IMR-90 (cell line): ENCODE measurements around the gene LRPAP1. TPM values are rescaled to one million over a fixed set of nuclear protein-coding genes. Genes with fewer than 3 reads are reported as not detected.

Experiments used
- ATAC-seq: fragments of 200-7000 bp; cut with Tn5 transposase; 2 replicates; pipeline ENCODE4 v1.9.1; 2020; ENCODE audit warnings: low read depth, mild to moderate bottlenecking, moderate library complexity
- BruUV-seq: library from RNA; stranded (reverse); fragments of 400-500 nt; replicated peaks from 2 replicates; lab custom pipeline; 2021; lab: Mats Ljungman, UMichigan
- CTCF ChIA-PET: fragments of 300-600 bp; formaldehyde crosslinking; extraction: SDS; loops from one replicate; lab custom pipeline; 2021; ENCODE audit warnings: antibody characterized with exemption; lab: Yijun Ruan, JAX
- POLR2A ChIA-PET: fragments of 300-600 bp; sonication (Branson Sonifier 250); formaldehyde crosslinking; loops from one replicate; lab custom pipeline; 2022; ENCODE audit warnings: antibody characterized with exemption; ENCODE audit not compliant: unreplicated experiment; lab: Charles Lee
- DNase-seq: peaks from one replicate; pipeline ENCODE4 v3.0.0; 2013
- H2AFZ ChIP-seq: replicated peaks from 2 replicates; pipeline ENCODE3; 2013; ENCODE audit warnings: low read length, mild to moderate bottlenecking; ENCODE audit not compliant: poor library complexity
- H2AK5ac ChIP-seq: 2 replicates; pipeline ENCODE4 v1.6.1; 2013; ENCODE audit warnings: low read depth, low read length, inconsistent platforms
- H2AK9ac ChIP-seq: replicated peaks from 2 replicates; pipeline ENCODE3; 2013; ENCODE audit warnings: mild to moderate bottlenecking, low read depth, low read length, moderate library complexity; ENCODE audit not compliant: poor library complexity
- H2BK120ac ChIP-seq: 2 replicates; pipeline ENCODE4 v1.6.1; 2013; ENCODE audit warnings: low read depth, low read length, inconsistent platforms
- H2BK15ac ChIP-seq: 3 replicates; pipeline ENCODE4 v1.6.1; 2013; ENCODE audit warnings: low read depth, low read length, inconsistent platforms
- H2BK20ac ChIP-seq: 2 replicates; pipeline ENCODE4 v1.6.1; 2013; ENCODE audit warnings: low read depth, mild to moderate bottlenecking, inconsistent platforms, low read length, moderate library complexity
- H2BK5ac ChIP-seq: 2 replicates; pipeline ENCODE4 v1.6.1; 2013; ENCODE audit warnings: mild to moderate bottlenecking, low read depth, low read length, inconsistent platforms; ENCODE audit not compliant: poor library complexity, severe bottlenecking
- H3K14ac ChIP-seq: replicated peaks from 2 replicates; pipeline ENCODE4 v1.6.1; 2013; ENCODE audit warnings: low read depth, low read length, inconsistent platforms
- H3K18ac ChIP-seq: 2 replicates; pipeline ENCODE4 v1.6.1; 2013; ENCODE audit warnings: low read depth, low read length, control low read depth
- H3K23ac ChIP-seq: 2 replicates; pipeline ENCODE4 v1.6.1; 2013; ENCODE audit warnings: low read depth, low read length, inconsistent platforms
- H3K27ac ChIP-seq: 2 replicates; pipeline ENCODE4 v1.5.1; 2013; ENCODE audit warnings: mild to moderate bottlenecking, control low read depth, low read length; ENCODE audit not compliant: insufficient read depth
- H3K27me3 ChIP-seq: 2 replicates; pipeline ENCODE4 v1.6.1; 2013; ENCODE audit warnings: low read length; ENCODE audit not compliant: control insufficient read depth, insufficient read depth
- H3K36me3 ChIP-seq: 2 replicates; pipeline ENCODE4 v1.6.1; 2013; ENCODE audit warnings: low read length, mixed read lengths; ENCODE audit not compliant: control insufficient read depth, insufficient read depth
- H3K4ac ChIP-seq: 2 replicates; pipeline ENCODE4 v1.6.1; 2013; ENCODE audit warnings: low read depth, low read length, inconsistent platforms
- H3K4me1 ChIP-seq: 2 replicates; pipeline ENCODE4 v1.6.1; 2013; ENCODE audit warnings: low read length, mixed read lengths; ENCODE audit not compliant: control insufficient read depth, insufficient read depth
- H3K4me2 ChIP-seq: 2 replicates; pipeline ENCODE4 v1.6.1; 2013; ENCODE audit warnings: low read depth, mild to moderate bottlenecking, control low read depth, low read length, moderate library complexity
- H3K4me3 ChIP-seq: 2 replicates; pipeline ENCODE4 v1.5.1; 2013; ENCODE audit warnings: low read depth, mild to moderate bottlenecking, control low read depth, low read length, moderate library complexity; ENCODE audit not compliant: insufficient read depth
- H3K56ac ChIP-seq: 2 replicates; pipeline ENCODE4 v1.6.1; 2013; ENCODE audit warnings: low read length, inconsistent platforms; ENCODE audit not compliant: insufficient read depth; ENCODE audit errors: extremely low read depth
- H3K79me1 ChIP-seq, 2 experiments: 2 replicates each; pipeline ENCODE4 v1.6.1; 2013; ENCODE audit warnings: low read length in 2 of 2, inconsistent platforms in 1 of 2, low read depth in 1 of 2
- H3K9ac ChIP-seq: 2 replicates; pipeline ENCODE4 v1.6.1; 2013; ENCODE audit warnings: low read depth, low read length, control low read depth
- H3K9me1 ChIP-seq: 2 replicates; pipeline ENCODE4 v1.6.1; 2013; ENCODE audit warnings: low read length, inconsistent platforms; ENCODE audit not compliant: insufficient read depth
- H3K9me3 ChIP-seq: 2 replicates; pipeline ENCODE4 v1.6.1; 2013; ENCODE audit warnings: low read length; ENCODE audit not compliant: control insufficient read depth, insufficient read depth
- H4K20me1 ChIP-seq: 2 replicates; pipeline ENCODE4 v1.6.1; 2013; ENCODE audit warnings: low read length, inconsistent platforms; ENCODE audit not compliant: insufficient read depth
- H4K5ac ChIP-seq: 2 replicates; pipeline ENCODE4 v1.6.1; 2013; ENCODE audit warnings: mild to moderate bottlenecking, low read depth, low read length, control low read depth
- H4K8ac ChIP-seq, 2 experiments: 2 replicates each; pipeline ENCODE4 v1.6.1; 2013; ENCODE audit warnings: low read depth in 2 of 2, low read length in 2 of 2, control low read depth in 1 of 2, inconsistent platforms in 1 of 2
- H4K91ac ChIP-seq: 2 replicates; pipeline ENCODE4 v1.6.1; 2013; ENCODE audit warnings: low read depth, low read length, inconsistent platforms; ENCODE audit not compliant: insufficient read depth
- CEBPB ChIP-seq: IDR thresholded peaks from 2 replicates; pipeline ENCODE4 v1.6.1; 2012; ENCODE audit warnings: low read depth, low read length, improper control_type of control experiment
- CHD1 ChIP-seq: IDR thresholded peaks from 2 replicates; pipeline ENCODE4 v1.6.1; 2012; ENCODE audit warnings: low read depth, low read length, improper control_type of control experiment
- FOS ChIP-seq: fragments of 150-350 bp; IDR thresholded peaks from 2 replicates; pipeline ENCODE4 v1.6.1; 2016; ENCODE audit warnings: low read depth, low read length
- MAZ ChIP-seq: IDR thresholded peaks from 2 replicates; pipeline ENCODE4 v1.6.1; 2012; ENCODE audit warnings: low read depth, mild to moderate bottlenecking, low read length, improper control_type of control experiment, moderate library complexity, borderline replicate concordance
- MXI1 ChIP-seq: IDR thresholded peaks from 2 replicates; pipeline ENCODE4 v1.6.1; 2012; ENCODE audit warnings: low read depth, mild to moderate bottlenecking, low read length, moderate library complexity, borderline replicate concordance
- POLR2A ChIP-seq: IDR thresholded peaks from 2 replicates; pipeline ENCODE4 v1.6.1; 2012; ENCODE audit warnings: mild to moderate bottlenecking, low read depth, low read length
- RCOR1 ChIP-seq: IDR thresholded peaks from 2 replicates; pipeline ENCODE4 v1.6.1; 2012; ENCODE audit warnings: mild to moderate bottlenecking, low read length, improper control_type of control experiment; ENCODE audit not compliant: insufficient replicate concordance
- RFX5 ChIP-seq: IDR thresholded peaks from 2 replicates; pipeline ENCODE4 v1.8.0; 2012; ENCODE audit warnings: low read depth, mild to moderate bottlenecking, low read length, moderate library complexity
- WGBS, 2 experiments: methylation state at CpG; one replicate each; pipeline versions ENCODE4 v1.1.5 to v1.1.7; 2013; ENCODE audit warnings: missing lambda C conversion rate in 2 of 2; ENCODE audit not compliant: insufficient read length in 1 of 2; ENCODE audit errors: extremely low coverage in 2 of 2; 5-methylcytosine and 5-hydroxymethylcytosine counted together
- dilution Hi-C: fragments of 300-500 bp; cut with HindIII; formaldehyde crosslinking; loops from one replicate; pipeline ENCODE4 v1.14.3; 2018; ENCODE audit warnings: low sequenced_read_pairs; ENCODE audit not compliant: unreplicated experiment
- in situ Hi-C: fragments of 300-500 bp; cut with MboI; formaldehyde crosslinking; loops from 3 replicates; pipeline ENCODE4 v1.14.3; 2019; ENCODE audit warnings: low sequenced_read_pairs, inconsistent platforms, mixed read lengths
- intact Hi-C: fragments of 100-400 bp; cut with micrococcal nuclease; formaldehyde crosslinking; loops from 2 replicates; pipeline ENCODE4 v1.10.0; 2022
- polyA plus RNA-seq, 3 experiments: library from polyadenylated mRNA; depleted of rRNA; stranded (reverse); fragments of >200 nt; gene quantifications; 2 replicates each; pipeline ENCODE4 v1.2.3, GENCODE V29; 2012; ENCODE audit warnings: low replicate concordance in 1 of 3
- total RNA-seq: library from RNA; depleted of rRNA; stranded (reverse); fragments of >200 nt; gene quantifications from 2 replicates; pipeline ENCODE4 v1.2.3, GENCODE V29; 2012
- TF ChIP-seq, protein P1 (sequence below): fragments of 150-350 bp; IDR thresholded peaks from 2 replicates; pipeline ENCODE4 v1.6.1; 2017; ENCODE audit warnings: mild to moderate bottlenecking, antibody characterized with exemption, low read length, low read depth
- TF ChIP-seq, protein P2 (sequence below): conservative IDR thresholded peaks from 2 replicates; pipeline ENCODE4 v1.5.1; 2012; ENCODE audit warnings: mild to moderate bottlenecking, low read depth, low read length, improper control_type of control experiment

Gene LRPAP1
- total and polyA plus RNA-seq, 2 of the 4 experiments (the other 2 are of a cell fraction): 135 to 175 TPM

DNA sequence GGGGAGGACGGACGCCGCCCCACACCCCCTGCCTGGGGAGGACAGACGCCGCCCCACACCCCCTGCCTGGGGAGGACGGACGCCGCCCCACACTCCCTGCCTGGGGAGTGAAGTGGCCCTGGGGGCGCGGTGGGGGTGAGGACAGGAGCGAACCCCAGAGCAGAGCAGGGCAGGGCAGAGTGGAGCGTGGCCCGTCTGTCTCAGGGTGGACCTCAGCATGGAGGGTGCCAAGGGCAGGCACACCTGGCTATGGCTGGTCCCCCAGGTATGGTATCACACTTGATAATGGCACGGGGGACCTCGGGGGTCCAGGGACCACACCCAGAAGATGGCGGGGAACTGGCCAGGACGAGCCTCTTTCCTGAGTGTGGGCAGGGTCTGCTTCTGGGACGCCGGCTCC lies 9.6 kb downstream of the LRPAP1 start:
- no peak overlapping the region for H2BK15ac ChIP-seq
- H2AFZ ChIP-seq: no peak overlapping the region
- H4K8ac ChIP-seq: no peak overlapping the region
- WGBS, 2 experiments: 92% methylated on average over 11 of the region's 19 CpGs; no CpG with 5 or more reads in 1 of the 2 experiments
- peaks cover 25% of the 10 kb centered on the region for H4K20me1 ChIP-seq
- intact Hi-C loops: no loop called here
- H4K91ac ChIP-seq: no peak overlapping the region
- no peak overlapping the region for H3K18ac ChIP-seq
- DNase-seq (no peak), ATAC-seq (no peak)
- H3K27me3 ChIP-seq: no peaks in the 10 kb centered on the region
- H3K27ac ChIP-seq: no peak overlapping the region
- no peak overlapping the region for H3K4me2 ChIP-seq
- H2BK120ac ChIP-seq: no peak overlapping the region
- no peak overlapping the region for H4K5ac ChIP-seq
- no peak overlapping the region for H3K56ac ChIP-seq
- no peaks in the 10 kb centered on the region for H3K9me1 ChIP-seq
- H3K9me3 ChIP-seq: no peaks in the 10 kb centered on the region
- BruUV-seq: no TSS peak
- H2AK9ac ChIP-seq: no peak overlapping the region
- dilution Hi-C loops: no loop called here
- H3K14ac ChIP-seq: no peak overlapping the region
- H3K9ac ChIP-seq: no peak overlapping the region
- TF ChIP-seq, protein P1, sequence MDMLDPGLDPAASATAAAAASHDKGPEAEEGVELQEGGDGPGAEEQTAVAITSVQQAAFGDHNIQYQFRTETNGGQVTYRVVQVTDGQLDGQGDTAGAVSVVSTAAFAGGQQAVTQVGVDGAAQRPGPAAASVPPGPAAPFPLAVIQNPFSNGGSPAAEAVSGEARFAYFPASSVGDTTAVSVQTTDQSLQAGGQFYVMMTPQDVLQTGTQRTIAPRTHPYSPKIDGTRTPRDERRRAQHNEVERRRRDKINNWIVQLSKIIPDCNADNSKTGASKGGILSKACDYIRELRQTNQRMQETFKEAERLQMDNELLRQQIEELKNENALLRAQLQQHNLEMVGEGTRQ: no peak
- TF ChIP-seq, protein P2, sequence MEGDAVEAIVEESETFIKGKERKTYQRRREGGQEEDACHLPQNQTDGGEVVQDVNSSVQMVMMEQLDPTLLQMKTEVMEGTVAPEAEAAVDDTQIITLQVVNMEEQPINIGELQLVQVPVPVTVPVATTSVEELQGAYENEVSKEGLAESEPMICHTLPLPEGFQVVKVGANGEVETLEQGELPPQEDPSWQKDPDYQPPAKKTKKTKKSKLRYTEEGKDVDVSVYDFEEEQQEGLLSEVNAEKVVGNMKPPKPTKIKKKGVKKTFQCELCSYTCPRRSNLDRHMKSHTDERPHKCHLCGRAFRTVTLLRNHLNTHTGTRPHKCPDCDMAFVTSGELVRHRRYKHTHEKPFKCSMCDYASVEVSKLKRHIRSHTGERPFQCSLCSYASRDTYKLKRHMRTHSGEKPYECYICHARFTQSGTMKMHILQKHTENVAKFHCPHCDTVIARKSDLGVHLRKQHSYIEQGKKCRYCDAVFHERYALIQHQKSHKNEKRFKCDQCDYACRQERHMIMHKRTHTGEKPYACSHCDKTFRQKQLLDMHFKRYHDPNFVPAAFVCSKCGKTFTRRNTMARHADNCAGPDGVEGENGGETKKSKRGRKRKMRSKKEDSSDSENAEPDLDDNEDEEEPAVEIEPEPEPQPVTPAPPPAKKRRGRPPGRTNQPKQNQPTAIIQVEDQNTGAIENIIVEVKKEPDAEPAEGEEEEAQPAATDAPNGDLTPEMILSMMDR: no peak
- no peak for TF ChIP-seq MXI1
- no peak for TF ChIP-seq CHD1
- no peak for TF ChIP-seq RCOR1
- no peak for TF ChIP-seq CEBPB
- no peak for TF ChIP-seq RFX5
- no peak for TF ChIP-seq FOS
- TF ChIP-seq MAZ: no peak
- TF ChIP-seq POLR2A: no peak
- no peak overlapping the region for H3K23ac ChIP-seq
- peaks cover 3 to 13% of the 10 kb centered on the region in 2 experiments; a peak in 3 of 4 replicates for H3K79me1 ChIP-seq
- ChIA-PET POLR2A (no interaction called here), CTCF (no interaction called here)
- in situ Hi-C loops: no loop called here
- no peak overlapping the region for H3K4ac ChIP-seq
- no peak overlapping the region for H3K4me3 ChIP-seq
- no peak overlapping the region for H2AK5ac ChIP-seq
- no peak overlapping the region for H2BK5ac ChIP-seq
- no peak overlapping the region for H2BK20ac ChIP-seq
- H3K4me1 ChIP-seq: no peaks in the 10 kb centered on the region
- H3K36me3 ChIP-seq: peaks cover 55% of the 10 kb centered on the region
